KG1 (cell line): ENCODE results near the gene KRT10.
"Not testable (repeated sequence)": the region's sequence is repeated elsewhere in the genome, so short reads cannot be mapped to it uniquely, and the experiment has no call there.

ENCODE experiments used
- DNase-seq: peaks from one replicate; lab custom pipeline; 2025; lab: John Stamatoyannopoulos, UW

KRT10 gene

GRCh38 chr17:40822132-40822812 lies at the start of gene KRT10:
KRT10 (minus strand) TSS chr17:40822614; CDS start chr17:40822585, 29 bp downstream.
- DNase-seq: no peak

GRCh38 chr17:40871316-40871715 lies 48.9 kb upstream of the KRT10 start:
- DNase-seq: no peak

DNA sequence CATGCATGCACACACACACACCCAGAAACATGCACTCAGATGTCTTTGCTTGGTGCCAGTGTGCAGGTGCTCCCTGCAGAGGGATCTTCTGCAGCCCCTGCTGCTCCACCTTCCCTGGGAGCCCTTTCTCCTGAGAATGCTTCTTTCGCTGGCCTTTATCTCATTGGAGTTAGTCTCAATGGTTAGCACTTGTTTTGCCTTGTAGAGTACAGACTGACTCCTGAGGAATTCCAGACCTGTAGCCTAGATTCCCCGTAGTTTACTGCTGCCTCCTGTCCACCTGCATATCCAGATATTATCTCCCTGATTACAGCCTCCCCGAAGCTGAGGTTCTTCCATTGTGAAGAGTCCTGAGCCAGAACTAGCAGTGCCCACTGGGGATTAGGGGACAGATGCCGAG lies 47.7 kb upstream of the KRT10 start:
- no peak for DNase-seq

GRCh38 chr17:40866838-40867237 lies 44.4 kb upstream of the KRT10 start, which contains the start of gene KRT12:
KRT12 (minus strand) TSS chr17:40867223; CDS start chr17:40867186, 37 bp downstream.
- DNase-seq: no peak

DNA sequence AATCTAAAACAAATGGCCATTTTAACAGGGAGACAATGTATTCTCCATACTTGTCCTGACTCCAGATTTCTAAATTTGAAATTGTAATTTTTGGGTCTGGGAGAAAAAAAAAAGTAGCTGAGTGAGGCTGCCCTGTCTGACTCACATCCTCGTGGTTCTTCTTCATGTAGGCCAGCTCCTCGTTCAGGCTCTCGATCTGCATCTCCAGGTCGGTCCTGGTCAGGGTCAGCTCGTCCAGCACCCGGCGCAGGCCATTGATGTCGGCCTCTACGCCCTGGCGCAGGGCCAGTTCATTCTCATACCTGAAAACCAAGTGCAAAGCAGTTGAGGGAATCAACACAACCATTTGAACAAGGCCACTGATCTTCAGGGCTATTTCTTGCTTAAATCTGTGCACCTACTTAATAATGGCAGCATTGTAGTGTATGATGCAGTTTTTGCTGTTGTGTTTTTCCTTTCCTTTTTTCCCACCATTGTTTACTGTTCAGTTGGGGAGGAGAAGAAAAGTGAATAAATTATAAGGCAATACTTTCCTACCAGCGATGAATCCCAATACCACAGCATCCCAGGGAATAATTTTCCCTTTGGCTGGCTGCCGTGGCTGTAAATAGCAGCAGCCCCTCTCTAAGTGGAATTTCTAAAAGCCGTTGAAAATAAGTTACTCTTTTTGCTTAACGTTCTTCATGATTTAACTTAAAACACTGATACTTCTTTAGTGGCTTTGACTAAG lies 42.4 kb upstream of the KRT10 start:
- no peak for DNase-seq

GRCh38 chr17:40862985-40863733 lies 40.7 kb upstream of the KRT10 start:
- no peak for DNase-seq

DNA sequence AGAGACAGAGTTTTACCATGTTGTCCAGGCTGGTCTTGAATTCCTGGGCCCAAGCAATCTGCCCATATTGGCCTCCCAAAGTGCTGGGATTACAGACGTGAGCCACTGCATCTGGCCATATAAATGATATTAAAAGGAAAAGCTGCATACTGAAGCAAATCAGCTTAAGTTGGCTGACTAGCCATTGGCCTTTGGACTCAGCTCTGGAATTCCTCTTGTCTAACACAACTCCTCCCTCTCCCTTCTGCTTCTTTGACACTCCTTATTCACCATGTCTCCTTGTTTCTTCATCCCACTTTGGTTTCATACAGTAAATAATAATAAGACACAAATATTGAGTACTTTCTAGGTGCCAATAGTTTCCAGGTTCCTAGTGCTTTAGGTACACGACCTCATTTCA lies 37.1 kb upstream of the KRT10 start:
- no peak for DNase-seq

GRCh38 chr17:40858667-40859066 lies 36.3 kb upstream of the KRT10 start:
- not testable (repeated sequence) for DNase-seq

DNA sequence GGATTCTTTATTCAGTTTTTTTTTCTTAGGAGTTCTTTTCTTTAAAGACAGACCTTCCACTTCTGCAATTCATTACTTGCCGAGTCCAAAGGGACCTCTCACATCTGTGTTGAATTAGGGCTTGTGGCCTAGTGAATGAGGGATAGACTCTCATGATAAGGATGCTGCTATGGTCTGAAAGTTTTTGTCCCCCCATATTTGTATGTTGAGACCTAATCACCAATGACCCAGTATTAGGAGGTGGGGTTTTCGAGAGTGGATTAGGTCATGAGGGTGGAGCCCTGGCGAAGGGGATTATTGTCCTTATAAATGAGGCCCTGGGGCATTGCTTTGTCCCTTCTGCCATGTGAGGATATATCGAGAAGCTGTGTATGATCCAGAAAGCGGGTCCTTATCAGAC lies 35.1 kb upstream of the KRT10 start:
- no peak for DNase-seq

- no peak for DNase-seq
These were observed 31.9 kb upstream of the KRT10 start for GRCh38 chr17:40854175-40854814.

DNA sequence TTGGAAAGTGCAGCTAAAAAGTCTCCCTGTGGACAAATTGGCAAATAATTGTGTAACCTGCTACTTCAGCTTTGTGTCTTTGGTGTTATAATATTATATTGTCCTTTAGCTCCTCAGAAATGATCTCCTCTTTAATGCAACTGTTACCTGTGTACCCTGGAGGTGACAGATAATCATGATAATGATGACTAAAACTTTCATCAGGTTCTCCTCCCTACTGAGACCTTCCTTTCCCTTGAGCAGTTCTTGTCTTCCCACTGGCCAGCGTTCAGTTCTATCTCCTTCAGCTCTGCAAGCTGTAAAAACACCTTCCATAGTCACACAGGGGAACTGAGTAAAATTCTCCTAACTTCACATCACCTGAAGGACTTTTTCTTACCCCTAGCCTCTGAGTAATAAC lies 29.9 kb upstream of the KRT10 start:
- no peak for DNase-seq

DNA sequence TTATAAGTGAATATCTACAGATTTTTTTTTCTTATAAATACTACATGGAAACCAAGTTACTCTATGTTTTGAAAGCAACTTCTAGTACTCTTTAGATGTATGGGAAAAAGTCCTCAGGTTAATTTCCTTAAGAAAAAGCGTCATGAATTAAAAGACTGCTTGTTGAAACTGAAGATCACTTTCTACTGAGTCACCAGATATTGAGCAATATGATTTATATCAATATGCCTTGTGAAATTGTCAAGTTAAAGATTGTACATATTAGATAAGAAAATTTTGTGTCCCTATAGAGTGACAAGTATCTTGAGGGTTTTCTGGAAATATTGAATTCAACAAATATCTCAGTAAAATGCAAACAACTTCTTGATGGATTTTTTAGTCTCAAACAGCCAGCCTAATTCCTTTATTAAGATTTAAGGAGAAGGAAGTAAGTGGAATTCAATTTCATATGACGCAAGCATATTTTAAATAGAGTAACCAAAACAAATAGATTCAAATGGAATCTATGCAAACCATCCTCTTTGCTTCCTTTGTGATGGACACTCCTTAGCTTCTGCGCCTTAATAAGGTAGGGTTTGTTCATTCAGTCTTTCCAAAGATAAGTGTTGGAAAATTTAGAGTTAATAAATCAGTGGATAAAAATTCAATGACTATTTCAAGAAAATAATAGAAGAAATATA lies 28.0 kb upstream of the KRT10 start:
- DNase-seq: no peak

GRCh38 chr17:40849723-40850122 lies 27.3 kb upstream of the KRT10 start:
- DNase-seq: no peak

DNA sequence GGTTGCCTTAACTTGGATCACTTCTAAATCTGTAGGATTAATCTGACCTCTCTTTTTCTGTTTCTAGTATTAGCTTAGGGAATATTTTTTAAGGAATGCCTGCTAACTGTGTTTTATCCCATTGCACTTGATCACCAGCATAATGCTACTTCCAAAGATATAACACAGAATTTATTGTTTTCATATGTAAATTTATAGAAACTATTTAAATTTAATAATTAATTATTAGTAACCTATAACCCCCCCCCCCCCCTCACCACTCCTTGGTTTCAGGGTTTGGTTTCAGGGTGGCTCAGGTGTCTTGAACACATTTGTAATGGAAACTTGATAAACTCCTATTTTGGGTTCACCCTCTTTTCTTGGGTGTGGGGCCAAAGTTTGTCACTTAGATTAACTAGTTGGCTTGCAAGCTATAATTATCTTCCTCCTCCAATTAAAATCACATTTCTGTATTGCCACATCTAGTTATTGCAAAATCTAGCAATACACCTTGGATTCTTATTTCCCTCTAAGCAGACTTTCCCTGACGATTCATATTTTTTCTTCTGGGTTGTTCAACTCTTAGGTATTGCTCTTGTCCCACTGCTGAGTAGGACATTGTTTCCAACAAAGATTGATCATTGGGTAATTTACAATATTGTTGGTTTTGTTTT lies 26.3 kb upstream of the KRT10 start:
- no peak for DNase-seq

GRCh38 chr17:40846515-40847144 lies 24.2 kb upstream of the KRT10 start:
- no peak for DNase-seq

DNA sequence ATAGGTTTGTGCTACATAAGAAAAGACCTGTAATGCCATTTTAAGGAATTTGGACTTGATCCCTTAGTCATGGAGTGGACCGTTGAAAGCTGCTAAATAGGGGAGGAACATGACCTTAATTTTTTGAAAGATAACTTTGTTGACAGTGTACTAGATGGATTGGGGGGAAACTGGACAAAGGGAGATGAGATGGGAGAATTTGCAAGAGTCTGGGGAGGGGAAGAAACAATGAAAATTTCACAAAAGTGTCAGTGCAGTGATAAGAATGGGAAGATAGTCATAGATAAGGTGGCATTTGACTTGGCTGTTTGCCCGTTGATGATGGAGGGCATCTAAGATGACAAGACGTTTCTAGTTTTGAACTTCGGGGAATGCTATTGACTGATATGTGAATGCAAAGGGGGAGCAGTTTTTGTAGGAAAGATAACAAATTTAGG lies 22.3 kb upstream of the KRT10 start:
- DNase-seq: no peak

DNA sequence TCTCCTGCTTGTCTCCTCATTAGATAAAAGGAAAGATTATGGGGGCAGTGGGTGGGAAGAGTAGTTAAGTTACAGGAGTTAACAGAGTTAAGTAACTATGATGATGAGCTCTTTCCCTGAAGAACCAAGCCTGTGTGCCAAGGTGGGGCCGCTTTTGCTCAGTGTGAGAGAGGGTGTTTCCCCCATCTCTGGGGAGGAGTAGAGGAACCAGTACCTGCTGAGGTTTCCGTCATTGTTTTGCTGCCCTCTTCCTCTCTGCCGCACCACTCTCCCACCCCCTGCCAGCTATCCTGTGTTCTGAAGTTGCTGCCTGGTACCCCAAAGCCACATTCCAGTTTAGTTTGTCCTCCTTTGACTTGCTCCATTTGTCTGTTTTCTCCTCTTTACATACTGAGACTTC lies 20.8 kb upstream of the KRT10 start:
- no peak for DNase-seq

DNA sequence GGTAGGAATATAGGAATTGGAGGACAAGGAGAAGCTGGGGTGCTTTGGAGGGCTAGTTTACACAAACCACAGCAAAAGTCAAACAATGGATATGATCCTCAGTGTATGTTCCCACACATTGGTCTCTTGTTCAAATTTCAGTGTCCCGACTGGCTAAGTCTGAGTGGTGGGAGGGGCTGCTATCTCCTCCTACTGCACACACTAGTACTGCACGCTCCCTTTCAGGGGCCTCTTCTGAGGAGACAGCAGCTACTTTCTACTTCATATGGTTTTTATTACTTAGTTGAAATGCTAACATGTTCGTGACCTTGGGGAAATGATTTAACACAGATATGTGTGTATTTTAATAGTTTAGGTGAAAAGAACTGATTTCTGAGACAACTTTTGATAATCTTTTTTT lies 18.8 kb upstream of the KRT10 start:
- DNase-seq: no peak

DNA sequence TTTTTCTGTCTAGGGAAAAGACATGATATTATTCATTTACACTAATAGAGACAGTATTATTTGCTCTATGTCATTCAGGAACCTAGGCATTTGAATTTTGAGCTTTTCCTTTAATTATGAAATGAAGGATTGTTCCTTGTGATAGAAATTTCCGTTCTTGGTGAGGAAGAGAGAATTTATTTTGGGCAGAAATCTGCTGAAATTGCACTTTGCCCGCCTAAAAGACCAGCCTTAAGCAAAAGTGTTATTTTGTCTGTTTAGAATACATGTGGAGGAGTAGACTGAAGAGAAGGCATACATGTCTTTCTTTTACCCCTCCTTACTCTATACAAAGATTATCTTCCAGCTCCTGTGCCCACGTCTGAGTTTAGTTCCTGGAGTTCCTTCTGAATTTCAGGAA lies 16.8 kb upstream of the KRT10 start:
- no peak for DNase-seq

DNA sequence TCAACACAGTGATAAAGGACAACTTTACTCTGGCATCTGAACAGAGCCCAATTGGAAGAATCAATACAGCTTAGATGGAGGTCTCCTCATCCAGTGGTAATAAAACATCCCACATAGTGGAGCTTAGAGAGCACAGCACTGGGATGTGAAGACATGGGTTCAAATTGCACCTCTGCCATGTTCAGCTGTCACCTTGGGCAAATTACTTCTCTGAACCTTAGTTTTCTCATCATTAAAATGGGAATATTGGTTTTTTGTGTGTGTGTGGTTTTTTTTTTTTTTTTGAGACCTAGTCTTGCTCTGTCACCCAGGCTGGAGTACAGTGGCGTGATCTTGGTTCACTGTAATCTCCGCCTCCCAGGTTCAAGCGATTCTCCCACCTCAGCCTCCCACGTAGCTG lies 13.6 kb upstream of the KRT10 start:
- no peak for DNase-seq

DNA sequence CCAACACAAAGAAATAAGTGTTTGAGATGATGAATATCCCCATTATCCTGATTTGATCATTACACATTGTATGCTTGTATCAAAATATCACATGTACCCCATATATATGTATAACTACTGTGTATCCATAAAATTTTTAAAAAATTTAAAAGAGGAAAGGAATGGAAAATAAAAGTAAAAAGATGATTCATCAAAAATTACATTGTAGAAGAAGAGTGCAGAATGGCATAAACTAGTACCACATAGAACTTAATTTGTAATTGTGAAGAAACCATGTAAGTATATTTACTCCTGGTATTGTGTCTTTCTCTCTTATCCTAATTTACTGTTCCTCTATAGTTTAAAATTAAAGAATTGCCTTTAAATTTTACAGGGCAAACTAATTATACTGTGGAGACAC lies 11.5 kb upstream of the KRT10 start:
- DNase-seq: no peak
